Peyer's patch (tissue), 4 donors: ENCODE measurements around the gene LANCL3. TPM values are rescaled to one million over a fixed set of nuclear protein-coding genes. Genes with fewer than 3 reads are reported as not detected.

Experiments used
- DNase-seq, 3 donors: peaks; one replicate each; pipeline ENCODE4 v3.0.0-alpha.2; 2017 to 2019
- H3K27ac ChIP-seq, 4 donors: fragments of 200-600 bp; sonication (generic); one replicate each; pipeline ENCODE4 v1.5.1; 2016 to 2019
- H3K27me3 ChIP-seq, 2 donors: fragments of 200-600 bp; sonication (generic); one replicate each; pipeline ENCODE4 v1.5.1; 2019
- H3K36me3 ChIP-seq, 3 donors: fragments of 200-600 bp; sonication (generic); one replicate each; pipeline ENCODE4 v1.5.1; 2016 to 2019
- H3K4me1 ChIP-seq, 4 donors: fragments of 200-600 bp; sonication (generic); one replicate each; pipeline ENCODE4 v1.5.1; 2016 to 2019
- H3K4me3 ChIP-seq, 4 donors: fragments of 200-600 bp; sonication (generic); 1 replicate in 3 of 4; 2 replicates in 1 of 4; pipeline ENCODE4 v1.5.1; 2016 to 2019; ENCODE audit warnings: mild to moderate bottlenecking in 1 of 4
- H3K9me3 ChIP-seq, 4 donors: fragments of 200-600 bp; sonication (generic); one replicate each; pipeline ENCODE4 v1.5.1; 2016 to 2019; ENCODE audit warnings: mild to moderate bottlenecking in 1 of 4
- POLR2A ChIP-seq, 2 donors: fragments of 450-650 bp; IDR thresholded peaks; one replicate each; pipeline ENCODE4 v1.5.1; 2017; ENCODE audit warnings: antibody characterized with exemption in 2 of 2, mild to moderate bottlenecking in 2 of 2, moderate library complexity in 2 of 2
- total RNA-seq, 4 donors: library from RNA; depleted of rRNA; stranded (reverse); fragments of >200 nt; gene quantifications; one replicate each; pipeline ENCODE4 v1.1.0, GENCODE V29; 2016
- TF ChIP-seq, protein P1 (sequence below), 6 experiments: fragments of 450-650 bp in 4 of 6; fragments of 200-600 bp in 2 of 6; sonication (generic) in 1 of 6; IDR thresholded peaks; one replicate each; pipeline ENCODE4 v1.5.1; 2017 to 2019; ENCODE audit warnings: antibody characterized with exemption in 6 of 6, mild to moderate bottlenecking in 3 of 6, moderate library complexity in 1 of 6

LANCL3 gene
- total RNA-seq, 4 donors from 2014 or later, result 0.28 to 3.4 (median 0.88) TPM; not detected in 1

DNA sequence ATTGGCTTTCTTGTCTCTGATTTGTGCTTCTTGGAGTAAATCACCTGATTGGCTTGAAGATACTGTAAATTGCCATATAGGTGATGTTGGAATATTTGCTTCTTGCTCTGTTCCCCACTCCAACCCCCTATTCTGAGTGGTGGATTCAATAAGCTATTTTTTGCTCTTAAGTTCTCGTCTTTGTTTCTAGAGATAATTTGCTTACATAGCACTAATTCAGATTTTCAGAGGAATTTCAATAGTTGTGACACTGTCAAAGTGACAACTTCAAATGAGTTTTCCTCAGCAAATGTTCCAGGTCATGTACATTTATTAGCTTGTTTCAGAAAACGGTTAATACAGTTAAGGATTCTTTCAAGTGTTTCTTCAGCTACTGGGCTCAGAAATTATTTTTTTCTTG lies 18.6 kb downstream of the LANCL3 start:
- H3K4me3 ChIP-seq, result no peak overlapping the region
- no peaks in the 10 kb centered on the region for H3K4me1 ChIP-seq
- no peak overlapping the region for H3K27ac ChIP-seq
- H3K9me3 ChIP-seq, result no peaks in the 10 kb centered on the region
- no peak for DNase-seq
- H3K27me3 ChIP-seq, result no peaks in the 10 kb centered on the region
- H3K36me3 ChIP-seq, result no peaks in the 10 kb centered on the region
- TF ChIP-seq, protein P1, sequence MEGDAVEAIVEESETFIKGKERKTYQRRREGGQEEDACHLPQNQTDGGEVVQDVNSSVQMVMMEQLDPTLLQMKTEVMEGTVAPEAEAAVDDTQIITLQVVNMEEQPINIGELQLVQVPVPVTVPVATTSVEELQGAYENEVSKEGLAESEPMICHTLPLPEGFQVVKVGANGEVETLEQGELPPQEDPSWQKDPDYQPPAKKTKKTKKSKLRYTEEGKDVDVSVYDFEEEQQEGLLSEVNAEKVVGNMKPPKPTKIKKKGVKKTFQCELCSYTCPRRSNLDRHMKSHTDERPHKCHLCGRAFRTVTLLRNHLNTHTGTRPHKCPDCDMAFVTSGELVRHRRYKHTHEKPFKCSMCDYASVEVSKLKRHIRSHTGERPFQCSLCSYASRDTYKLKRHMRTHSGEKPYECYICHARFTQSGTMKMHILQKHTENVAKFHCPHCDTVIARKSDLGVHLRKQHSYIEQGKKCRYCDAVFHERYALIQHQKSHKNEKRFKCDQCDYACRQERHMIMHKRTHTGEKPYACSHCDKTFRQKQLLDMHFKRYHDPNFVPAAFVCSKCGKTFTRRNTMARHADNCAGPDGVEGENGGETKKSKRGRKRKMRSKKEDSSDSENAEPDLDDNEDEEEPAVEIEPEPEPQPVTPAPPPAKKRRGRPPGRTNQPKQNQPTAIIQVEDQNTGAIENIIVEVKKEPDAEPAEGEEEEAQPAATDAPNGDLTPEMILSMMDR (IDR thresholded peaks at IDR 0.05), result no peak
- TF ChIP-seq POLR2A (IDR thresholded peaks at IDR 0.05), result no peak

GRCh38 chrX:37594755-37595382 lies 23.4 kb downstream of the LANCL3 start:
- Histone ChIP-seq H3K36me3 (no peaks in the 10 kb centered on the region), H3K27ac (no peak overlapping the region), H3K9me3 (no peaks in the 10 kb centered on the region), H3K27me3 (no peaks in the 10 kb centered on the region), H3K4me1 (no peaks in the 10 kb centered on the region), H3K4me3 (no peak overlapping the region)
- DNase-seq, result no peak
- TF ChIP-seq, protein P1 (IDR thresholded peaks at IDR 0.05), result no peak
- TF ChIP-seq POLR2A (IDR thresholded peaks at IDR 0.05), result no peak

GRCh38 chrX:37599729-37600128 lies 28.3 kb downstream of the LANCL3 start:
- no peak for TF ChIP-seq POLR2A (IDR thresholded peaks at IDR 0.05)
- TF ChIP-seq, protein P1 (IDR thresholded peaks at IDR 0.05), result no peak
- Histone ChIP-seq H3K27me3 (no peaks in the 10 kb centered on the region), H3K4me1 (no peaks in the 10 kb centered on the region), H3K9me3 (no peaks in the 10 kb centered on the region), H3K4me3 (no peak overlapping the region), H3K36me3 (no peaks in the 10 kb centered on the region), H3K27ac (no peak overlapping the region)
- DNase-seq, result no peak

GRCh38 chrX:37603938-37604409 lies 32.5 kb downstream of the LANCL3 start:
- Histone ChIP-seq H3K27me3 (no peaks in the 10 kb centered on the region), H3K36me3 (no peaks in the 10 kb centered on the region), H3K27ac (no peak overlapping the region), H3K4me1 (no peaks in the 10 kb centered on the region), H3K4me3 (no peak overlapping the region), H3K9me3 (no peaks in the 10 kb centered on the region)
- no peak for DNase-seq
- TF ChIP-seq, protein P1 (IDR thresholded peaks at IDR 0.05), result no peak
- TF ChIP-seq POLR2A (IDR thresholded peaks at IDR 0.05), result no peak

DNA sequence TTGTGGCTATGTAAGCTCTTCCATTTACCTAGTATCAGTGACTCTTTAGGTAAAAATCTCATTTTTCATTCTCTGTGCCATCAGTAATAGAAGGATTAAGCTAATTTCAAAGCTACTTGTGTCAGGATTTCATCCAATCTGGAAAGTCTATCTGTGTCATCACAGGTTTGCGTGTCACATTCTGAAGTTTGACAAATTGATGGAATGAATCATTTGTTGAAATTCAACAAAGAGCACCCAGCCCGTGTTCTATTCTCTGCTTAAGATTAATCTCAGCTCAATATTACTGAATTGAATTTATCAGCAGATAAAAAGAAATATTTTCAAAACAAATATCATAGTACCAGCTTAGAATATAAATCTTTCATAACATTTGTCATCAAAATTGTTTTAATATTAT lies 35.8 kb downstream of the LANCL3 start:
- Histone ChIP-seq H3K4me3 (no peak overlapping the region), H3K9me3 (no peaks in the 10 kb centered on the region), H3K27ac (no peak overlapping the region), H3K27me3 (no peaks in the 10 kb centered on the region), H3K36me3 (no peaks in the 10 kb centered on the region), H3K4me1 (no peaks in the 10 kb centered on the region)
- TF ChIP-seq, protein P1 (IDR thresholded peaks at IDR 0.05), result no peak
- no peak for TF ChIP-seq POLR2A (IDR thresholded peaks at IDR 0.05)
- no peak for DNase-seq
